PFSK-1 (cell line): ENCODE measurements around the gene TMEM218.

Experiments
- SIN3A ChIP-seq: IDR thresholded peaks from 2 replicates; pipeline ENCODE4 v1.6.1; 2012; ENCODE audit warnings: mild to moderate bottlenecking, low read length, moderate library complexity, borderline replicate concordance; ENCODE audit not compliant: insufficient read depth
- TAF1 ChIP-seq: IDR thresholded peaks from 2 replicates; pipeline ENCODE4 v1.6.1; 2012; ENCODE audit warnings: low read length, control low read depth, borderline replicate concordance; ENCODE audit not compliant: insufficient read depth

- TF ChIP-seq SIN3A (no peak), TAF1 (no peak)
These were observed 38.4 kb downstream of the TMEM218 start for GRCh38 chr11:125072961-125073590.
